Lung (tissue), 12 donors: Measurements from ENCODE around the gene ZIC4. TPM values are rescaled to one million over a fixed set of nuclear protein-coding genes. Genes with fewer than 3 reads are reported as not detected.

Experiments used
- ATAC-seq: fragments of 200-7000 bp; cut with Tn5 transposase; one replicate; pipeline ENCODE4 v1.9.1; 2020; ENCODE audit warnings: moderate number of reproducible peaks; ENCODE audit not compliant: insufficient read depth, low FRiP score
- DNase-seq, 3 donors: peaks; one replicate each; pipeline ENCODE4 v3.0.0-alpha.2; 2013 to 2017
- H3K27ac ChIP-seq, 2 donors: one replicate each; pipeline ENCODE4 v1.5.1; 2013; ENCODE audit warnings: mild to moderate bottlenecking in 2 of 2, moderate library complexity in 2 of 2, control low read depth in 1 of 2, inconsistent platforms in 1 of 2, low read depth in 1 of 2, low read length in 1 of 2
- H3K27me3 ChIP-seq, 3 donors: one replicate each; pipeline ENCODE4 v1.5.1; 2013; ENCODE audit warnings: low read length in 2 of 3; ENCODE audit not compliant: control insufficient read depth in 3 of 3, insufficient read depth in 3 of 3
- H3K36me3 ChIP-seq, 4 donors: one replicate each; pipeline ENCODE4 v1.5.1; 2013; ENCODE audit warnings: low read length in 4 of 4, mild to moderate bottlenecking in 1 of 4, moderate library complexity in 1 of 4; ENCODE audit not compliant: control insufficient read depth in 4 of 4, insufficient read depth in 4 of 4
- H3K4me1 ChIP-seq, 5 donors: one replicate each; pipeline ENCODE4 v1.5.1; 2013; ENCODE audit warnings: low read length in 5 of 5, mild to moderate bottlenecking in 2 of 5, moderate library complexity in 1 of 5; ENCODE audit not compliant: control insufficient read depth in 5 of 5, insufficient read depth in 5 of 5
- H3K4me3 ChIP-seq: one replicate; pipeline ENCODE4 v1.5.1; 2013; ENCODE audit warnings: mild to moderate bottlenecking, control low read depth, moderate library complexity
- H3K9ac ChIP-seq, 2 donors: one replicate each; pipeline ENCODE4 v1.5.1; 2013; ENCODE audit warnings: low read length in 2 of 2, control low read depth in 1 of 2; ENCODE audit not compliant: insufficient read depth in 1 of 2
- H3K9me3 ChIP-seq, 4 donors: one replicate each; pipeline ENCODE4 v1.5.1; 2013; ENCODE audit warnings: low read length in 3 of 4, mild to moderate bottlenecking in 1 of 4, moderate library complexity in 1 of 4; ENCODE audit not compliant: control insufficient read depth in 4 of 4, insufficient read depth in 3 of 4
- CTCF ChIP-seq: IDR thresholded peaks from 2 replicates; pipeline ENCODE4 v1.5.1; 2012; ENCODE audit warnings: mild to moderate bottlenecking; ENCODE audit errors: control extremely low read depth, extremely low read depth
- WGBS, 2 donors: extraction: QIAGEN DNeasy Blood & Tissue Kit; methylation state at CpG; one replicate each; pipeline ENCODE4 v1.1.7; 2013; 5-methylcytosine and 5-hydroxymethylcytosine counted together
- polyA plus RNA-seq, 2 donors: library from polyadenylated mRNA; stranded (reverse); fragments of 200-250 nt; gene quantifications; one replicate each; pipeline ENCODE4 v1.2.1, GENCODE V29; 2013
- total RNA-seq, 2 donors: library from RNA; depleted of rRNA in 1 of 2; stranded (reverse); fragments of >200 nt in 1 of 2; gene quantifications; one replicate each; pipeline ENCODE4 v1.2.1, GENCODE V29; 2014 to 2021
- donor health status: control.
- donor health status: control.
- donor health status: Bipolar disorder and iron deficiency.
- donor health status: healthy.
- donor health status: DM: yes; HTN: yes; CAD: no.

The ZIC4 gene
- total and polyA plus RNA-seq, 4 donors = not detected

- no peak for TF ChIP-seq CTCF
- H3K4me1 ChIP-seq = no peaks in the 10 kb centered on the region
- no peak overlapping the region for H3K9ac ChIP-seq
- H3K27me3 ChIP-seq = peaks cover 0 to 49% (median 28%) of the 10 kb centered on the region in 3 donors
- DNase-seq (peak in 1 of 3 donors; percentile 11), ATAC-seq (no peak)
- no peak overlapping the region for H3K4me3 ChIP-seq
- H3K27ac ChIP-seq = no peak overlapping the region
- H3K9me3 ChIP-seq = no peaks in the 10 kb centered on the region
- H3K36me3 ChIP-seq = no peaks in the 10 kb centered on the region
- WGBS, 2 donors = 73 to 74% methylated on average over 3 of the region's 3 CpGs
These were observed 25.4 kb upstream of the ZIC4 start for GRCh38 chr3:147431751-147432150.

GRCh38 chr3:147428754-147429153 is 22.4 kb upstream of the ZIC4 start:
- no peak overlapping the region for H3K4me3 ChIP-seq
- DNase-seq (no peak), ATAC-seq (no peak)
- no peak for TF ChIP-seq CTCF
- peaks cover 0 to 2% (median 0%) of the 10 kb centered on the region in 4 donors for H3K9me3 ChIP-seq
- no peak overlapping the region for H3K9ac ChIP-seq
- H3K27ac ChIP-seq = no peak overlapping the region
- peaks cover 8 to 77% (median 57%) of the 10 kb centered on the region in 3 donors for H3K27me3 ChIP-seq
- peaks cover 0 to 8% (median 0%) of the 10 kb centered on the region in 5 donors for H3K4me1 ChIP-seq
- H3K36me3 ChIP-seq = no peaks in the 10 kb centered on the region
- WGBS, 2 donors = 95 to 96% methylated on average over 2 of the region's 2 CpGs

- Histone ChIP-seq H3K36me3 (no peaks in the 10 kb centered on the region), H3K4me3 (no peak overlapping the region), H3K27ac (no peak overlapping the region), H3K9ac (no peak overlapping the region), H3K4me1 (peaks cover 0 to 9% (median 0%) of the 10 kb centered on the region in 5 donors), H3K9me3 (peaks cover 0 to 3% (median 0%) of the 10 kb centered on the region in 4 donors), H3K27me3 (peaks cover 8 to 82% (median 61%) of the 10 kb centered on the region in 3 donors)
- no peak for TF ChIP-seq CTCF
- WGBS, 2 donors = 84 to 86% methylated on average over 1 of the region's 1 CpG
- ATAC-seq (no peak), DNase-seq (no peak)
These were observed 22.0 kb upstream of the ZIC4 start for GRCh38 chr3:147428326-147428725.

- no peak overlapping the region for H3K9ac ChIP-seq
- peaks cover 0 to 12% (median 0%) of the 10 kb centered on the region in 5 donors for H3K4me1 ChIP-seq
- ATAC-seq (no peak), DNase-seq (no peak)
- WGBS, 2 donors = 68 to 69% methylated on average over 3 of the region's 3 CpGs
- H3K27ac ChIP-seq = no peak overlapping the region
- no peak overlapping the region for H3K4me3 ChIP-seq
- H3K9me3 ChIP-seq = peaks cover 0 to 8% (median 0%) of the 10 kb centered on the region in 4 donors
- no peaks in the 10 kb centered on the region for H3K36me3 ChIP-seq
- H3K27me3 ChIP-seq = peaks cover 14 to 88% (median 67%) of the 10 kb centered on the region in 3 donors
- TF ChIP-seq CTCF = no peak
These were observed 21.4 kb upstream of the ZIC4 start for GRCh38 chr3:147427746-147428145.
